Uterus (tissue), 4 donors: ENCODE results near the gene BLMH. TPM values are rescaled to one million over a fixed set of nuclear protein-coding genes. Genes with fewer than 3 reads are reported as not detected.

Experiments used
- DNase-seq, 2 donors: peaks; one replicate each; pipeline ENCODE4 v3.0.0-alpha.2; 2019 to 2020
- H3K27ac ChIP-seq, 2 donors: fragments of 200-600 bp; sonication (generic); 1 replicate in 1 of 2; 2 replicates in 1 of 2; pipeline ENCODE4 v1.5.1; 2016 to 2018
- H3K27me3 ChIP-seq, 2 donors: fragments of 200-600 bp; sonication (generic); one replicate each; pipeline ENCODE4 v1.5.1; 2018 to 2019; ENCODE audit warnings: control low read depth in 1 of 2
- H3K36me3 ChIP-seq, 2 donors: fragments of 200-600 bp; sonication (generic); one replicate each; pipeline ENCODE4 v1.5.1; 2019; ENCODE audit warnings: control low read depth in 1 of 2
- H3K4me1 ChIP-seq, 2 donors: fragments of 200-600 bp; sonication (generic); one replicate each; pipeline ENCODE4 v1.5.1; 2018 to 2019; ENCODE audit warnings: control low read depth in 1 of 2
- H3K4me3 ChIP-seq, 2 donors: fragments of 200-600 bp; sonication (generic); 1 replicate in 1 of 2; 2 replicates in 1 of 2; pipeline ENCODE4 v1.5.1; 2018 to 2019; ENCODE audit warnings: mild to moderate bottlenecking in 1 of 2
- H3K9me3 ChIP-seq, 2 donors: fragments of 200-600 bp; sonication (generic); one replicate each; pipeline ENCODE4 v1.5.1; 2019; ENCODE audit warnings: control low read depth in 1 of 2
- POLR2A ChIP-seq, 2 donors: fragments of 450-650 bp; IDR thresholded peaks; one replicate each; pipeline ENCODE4 v1.6.1; 2016; ENCODE audit warnings: antibody characterized with exemption in 2 of 2, mild to moderate bottlenecking in 1 of 2, moderate library complexity in 1 of 2
- intact Hi-C: fragments of 100-400 bp; cut with DNase I; formaldehyde crosslinking; loops from one replicate; pipeline ENCODE4 v1.15.1; 2023; ENCODE audit warnings: low total_unique reads
- total RNA-seq, 4 donors: library from RNA; depleted of rRNA in 3 of 4; stranded (reverse); fragments of >200 nt in 3 of 4; gene quantifications; one replicate each; pipeline versions ENCODE4 v1.1.0 to v1.2.4, GENCODE V29; 2014 to 2023
- TF ChIP-seq, protein P1 (sequence below), 4 experiments: fragments of 200-600 bp in 2 of 4; fragments of 450-650 bp in 2 of 4; sonication (generic) in 2 of 4; IDR thresholded peaks; one replicate each; pipeline ENCODE4 v1.5.1; 2016 to 2019; ENCODE audit warnings: antibody characterized with exemption in 4 of 4, mild to moderate bottlenecking in 2 of 4, moderate library complexity in 1 of 4
- donor health status: DM: yes; HTN: yes; CAD: no.

BLMH gene
- total RNA-seq, 4 donors from 2014 or later, result 13.6 to 68.8 (median 33.3) TPM

DNA sequence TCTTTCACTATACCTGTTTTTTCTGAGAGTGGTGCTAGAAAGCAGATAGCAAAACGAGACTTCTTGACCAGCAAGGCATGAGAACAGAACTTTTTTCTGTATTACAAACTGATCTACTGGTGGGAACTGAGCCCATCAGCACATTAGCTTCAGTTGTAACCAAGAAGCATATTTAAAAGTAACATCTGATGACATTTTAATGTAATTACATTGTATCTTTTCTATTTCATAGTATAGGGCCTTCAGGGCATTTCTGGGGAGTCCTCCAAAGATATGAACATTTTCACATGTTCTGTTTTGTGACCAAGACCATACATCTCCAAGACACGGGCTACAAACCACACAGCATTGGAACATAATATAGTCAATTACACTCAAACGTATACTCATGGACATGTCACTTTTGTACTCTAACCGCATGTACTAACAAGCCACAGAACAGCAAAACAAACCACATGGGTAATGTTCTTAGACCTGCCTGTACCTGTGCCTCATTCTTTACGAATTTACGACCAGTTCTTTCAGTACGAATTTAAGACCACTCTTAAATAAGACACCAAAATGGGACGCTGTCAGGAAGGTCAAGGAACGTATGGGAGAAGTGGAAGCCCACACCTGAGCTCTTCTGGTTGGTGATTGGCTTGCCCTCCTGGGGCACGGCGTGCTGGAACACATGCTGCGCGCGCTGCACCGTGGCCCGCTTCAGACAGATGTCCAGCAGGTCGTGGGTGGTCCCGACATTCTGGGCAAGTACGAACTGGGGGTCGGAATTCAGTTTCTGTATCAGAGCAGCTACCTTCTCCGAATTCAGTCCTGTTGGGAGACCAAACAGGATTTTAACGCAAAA is 825 bp downstream of the BLMH start:
- Histone ChIP-seq H3K4me3 (peak overlapping the region; percentile 59 to 93), H3K27me3 (no peaks in the 10 kb centered on the region), H3K27ac (peak overlapping the region; percentile 88 to 91), H3K36me3 (no peaks in the 10 kb centered on the region), H3K4me1 (no peaks in the 10 kb centered on the region), H3K9me3 (no peaks in the 10 kb centered on the region)
- TF ChIP-seq, protein P1, sequence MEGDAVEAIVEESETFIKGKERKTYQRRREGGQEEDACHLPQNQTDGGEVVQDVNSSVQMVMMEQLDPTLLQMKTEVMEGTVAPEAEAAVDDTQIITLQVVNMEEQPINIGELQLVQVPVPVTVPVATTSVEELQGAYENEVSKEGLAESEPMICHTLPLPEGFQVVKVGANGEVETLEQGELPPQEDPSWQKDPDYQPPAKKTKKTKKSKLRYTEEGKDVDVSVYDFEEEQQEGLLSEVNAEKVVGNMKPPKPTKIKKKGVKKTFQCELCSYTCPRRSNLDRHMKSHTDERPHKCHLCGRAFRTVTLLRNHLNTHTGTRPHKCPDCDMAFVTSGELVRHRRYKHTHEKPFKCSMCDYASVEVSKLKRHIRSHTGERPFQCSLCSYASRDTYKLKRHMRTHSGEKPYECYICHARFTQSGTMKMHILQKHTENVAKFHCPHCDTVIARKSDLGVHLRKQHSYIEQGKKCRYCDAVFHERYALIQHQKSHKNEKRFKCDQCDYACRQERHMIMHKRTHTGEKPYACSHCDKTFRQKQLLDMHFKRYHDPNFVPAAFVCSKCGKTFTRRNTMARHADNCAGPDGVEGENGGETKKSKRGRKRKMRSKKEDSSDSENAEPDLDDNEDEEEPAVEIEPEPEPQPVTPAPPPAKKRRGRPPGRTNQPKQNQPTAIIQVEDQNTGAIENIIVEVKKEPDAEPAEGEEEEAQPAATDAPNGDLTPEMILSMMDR (IDR thresholded peaks at IDR 0.05), result no peak
- TF ChIP-seq POLR2A (IDR thresholded peaks at IDR 0.05), result no peak
- intact Hi-C loops, result no loop called here
- DNase-seq, result peak; percentile 16 to 25

DNA sequence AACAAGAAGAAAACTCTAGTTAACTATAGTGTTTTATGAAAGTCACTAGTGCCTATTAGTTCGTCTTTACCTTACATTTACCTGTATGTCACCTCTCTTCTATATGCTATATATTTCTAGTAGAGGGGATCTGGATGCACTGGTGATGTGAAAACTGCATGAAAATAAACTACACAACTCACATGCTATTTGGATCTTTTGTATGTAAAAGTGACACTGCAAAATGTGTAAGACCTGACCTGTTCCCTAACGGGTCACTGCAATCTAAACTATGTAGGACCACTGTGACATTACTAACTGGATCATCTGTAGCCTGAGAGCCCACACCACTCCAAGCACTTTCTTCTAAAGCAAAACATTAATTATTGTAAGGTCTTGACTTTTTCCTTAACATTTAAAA is 1.7 kb downstream of the BLMH start:
- H3K4me3 ChIP-seq, result no peak overlapping the region
- TF ChIP-seq, protein P1 (IDR thresholded peaks at IDR 0.05), result no peak
- TF ChIP-seq POLR2A (IDR thresholded peaks at IDR 0.05), result no peak
- H3K9me3 ChIP-seq, result no peaks in the 10 kb centered on the region
- H3K36me3 ChIP-seq, result no peaks in the 10 kb centered on the region
- H3K4me1 ChIP-seq, result no peaks in the 10 kb centered on the region
- intact Hi-C loops, result no loop called here
- no peak for DNase-seq
- H3K27ac ChIP-seq, result no peak overlapping the region
- H3K27me3 ChIP-seq, result no peaks in the 10 kb centered on the region

DNA sequence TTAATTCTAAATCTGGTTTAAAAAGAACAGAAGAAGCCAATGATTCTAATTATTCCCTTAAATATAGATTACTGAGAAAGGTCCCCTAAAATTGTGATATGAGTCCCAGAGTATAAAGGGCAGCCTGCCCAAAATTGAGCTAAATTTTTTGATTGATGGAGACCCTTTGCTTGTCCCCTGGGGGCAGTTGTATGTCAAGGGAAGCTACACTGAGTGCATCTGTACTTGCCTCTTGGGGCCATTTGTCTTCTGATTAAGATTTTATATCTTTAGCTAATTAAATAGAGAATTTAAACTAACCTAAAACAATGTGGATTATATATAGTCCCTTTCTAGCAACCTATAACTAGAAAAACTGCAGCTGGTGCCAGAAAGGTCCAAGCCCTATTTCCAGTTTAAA is 12.6 kb downstream of the BLMH start:
- no peaks in the 10 kb centered on the region for H3K9me3 ChIP-seq
- H3K4me3 ChIP-seq, result no peak overlapping the region
- H3K4me1 ChIP-seq, result no peaks in the 10 kb centered on the region
- H3K27me3 ChIP-seq, result no peaks in the 10 kb centered on the region
- no peak for DNase-seq
- intact Hi-C loops, result no loop called here
- TF ChIP-seq, protein P1 (IDR thresholded peaks at IDR 0.05), result no peak
- TF ChIP-seq POLR2A (IDR thresholded peaks at IDR 0.05), result no peak
- H3K36me3 ChIP-seq, result no peaks in the 10 kb centered on the region
- no peak overlapping the region for H3K27ac ChIP-seq

DNA sequence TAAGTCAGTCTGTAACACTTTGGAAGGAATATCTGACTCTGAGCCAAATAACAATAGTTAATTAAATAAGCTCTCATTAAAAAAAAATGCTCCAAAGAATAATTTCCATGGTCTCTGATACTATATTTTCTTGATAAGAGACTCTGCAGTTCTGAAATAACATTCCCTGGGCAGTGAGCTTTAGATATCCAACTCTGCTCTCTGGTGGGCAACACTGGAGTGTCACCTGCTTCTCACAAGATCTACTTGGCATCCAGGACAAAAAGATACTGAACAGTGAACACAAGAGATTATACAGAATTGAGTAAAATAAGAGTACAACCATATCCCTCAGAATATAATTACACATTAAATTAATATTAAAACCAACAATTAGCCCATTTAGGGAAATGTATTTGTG is 13.7 kb downstream of the BLMH start:
- no peaks in the 10 kb centered on the region for H3K4me1 ChIP-seq
- no peaks in the 10 kb centered on the region for H3K27me3 ChIP-seq
- H3K4me3 ChIP-seq, result no peak overlapping the region
- no peaks in the 10 kb centered on the region for H3K36me3 ChIP-seq
- H3K27ac ChIP-seq, result no peak overlapping the region
- no peaks in the 10 kb centered on the region for H3K9me3 ChIP-seq
- TF ChIP-seq POLR2A (IDR thresholded peaks at IDR 0.05), result no peak
- TF ChIP-seq, protein P1 (IDR thresholded peaks at IDR 0.05), result peak in 3 of 4 experiments; percentile 19 to 33 (median 25)
- DNase-seq, result no peak
- intact Hi-C loops, result no loop called here

DNA sequence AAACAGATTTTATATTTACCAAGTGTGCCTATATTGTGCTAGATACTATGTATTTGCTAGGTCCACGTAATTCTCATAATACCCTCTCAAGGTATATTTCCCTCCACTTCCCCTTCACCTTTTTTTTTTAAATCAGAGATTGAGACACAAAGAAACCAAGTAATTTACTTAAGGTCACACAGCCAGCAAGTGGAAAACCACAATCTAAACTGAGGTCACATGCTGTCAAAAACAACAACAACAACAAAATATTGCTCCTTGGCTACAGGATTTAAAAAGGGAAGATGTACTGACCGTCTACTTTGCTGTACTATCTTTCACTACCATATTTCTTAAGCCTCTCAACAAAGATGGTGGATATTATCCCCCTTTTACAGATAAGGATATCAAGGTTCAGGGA is 15.8 kb downstream of the BLMH start:
- TF ChIP-seq, protein P1 (IDR thresholded peaks at IDR 0.05), result no peak
- no peak for TF ChIP-seq POLR2A (IDR thresholded peaks at IDR 0.05)
- no peak overlapping the region for H3K4me3 ChIP-seq
- no peaks in the 10 kb centered on the region for H3K36me3 ChIP-seq
- no peak for DNase-seq
- no peaks in the 10 kb centered on the region for H3K9me3 ChIP-seq
- intact Hi-C loops, result no loop called here
- H3K27me3 ChIP-seq, result no peaks in the 10 kb centered on the region
- H3K27ac ChIP-seq, result no peak overlapping the region
- H3K4me1 ChIP-seq, result no peaks in the 10 kb centered on the region
